IMR-90 (cell line): ENCODE measurements around the gene PPIA.

Experiments used
- CEBPB ChIP-seq: IDR thresholded peaks from 2 replicates; pipeline ENCODE4 v1.6.1; 2012; ENCODE audit warnings: low read depth, low read length, improper control_type of control experiment
- CTCF ChIP-seq: conservative IDR thresholded peaks from 2 replicates; pipeline ENCODE4 v1.5.1; 2012; ENCODE audit warnings: mild to moderate bottlenecking, low read depth, low read length, improper control_type of control experiment
- MAFK ChIP-seq: IDR thresholded peaks from 2 replicates; pipeline ENCODE4 v1.6.1; 2012; ENCODE audit warnings: low read depth, low read length, improper control_type of control experiment
- MAZ ChIP-seq: IDR thresholded peaks from 2 replicates; pipeline ENCODE4 v1.6.1; 2012; ENCODE audit warnings: low read depth, mild to moderate bottlenecking, low read length, improper control_type of control experiment, moderate library complexity, borderline replicate concordance
- POLR2A ChIP-seq: IDR thresholded peaks from 2 replicates; pipeline ENCODE4 v1.6.1; 2012; ENCODE audit warnings: mild to moderate bottlenecking, low read depth, low read length
- RAD21 ChIP-seq: IDR thresholded peaks from 2 replicates; pipeline ENCODE4 v1.6.1; 2012; ENCODE audit warnings: low read length, improper control_type of control experiment
- RFX5 ChIP-seq: IDR thresholded peaks from 2 replicates; pipeline ENCODE4 v1.8.0; 2012; ENCODE audit warnings: low read depth, mild to moderate bottlenecking, low read length, moderate library complexity
- SMC3 ChIP-seq: fragments of 150-350 bp; IDR thresholded peaks from 2 replicates; pipeline ENCODE4 v1.6.1; 2016; ENCODE audit warnings: low read depth, mild to moderate bottlenecking, antibody characterized with exemption, low read length, moderate library complexity

- TF ChIP-seq CTCF (no peak), CEBPB (no peak), POLR2A (no peak), RFX5 (no peak), RAD21 (no peak), SMC3 (no peak), MAZ (no peak), MAFK (no peak)
Observed at GRCh38 chr7:44772440-44772839, 24.0 kb upstream of the PPIA start.
